ENCODE data around the gene ANAPC5.

Gene ANAPC5

GRCh38 chr12:121279071-121279375 is 73.2 kb downstream of the ANAPC5 start:
- peaks cover 20% of the 10 kb centered on the region for H3K36me3 Mint-ChIP-seq (ENCODE audit: low read depth)
- no peak for DNase-seq
- H3K27me3 Mint-ChIP-seq, result no peaks in the 10 kb centered on the region
- H3K4me3 Mint-ChIP-seq, result no peak overlapping the region
- H3K27ac Mint-ChIP-seq, result no peak overlapping the region
- no peaks in the 10 kb centered on the region for H3K9me3 Mint-ChIP-seq
- H3K4me1 Mint-ChIP-seq, result peaks cover 8% of the 10 kb centered on the region
- no peak for ATAC-seq

GRCh38 chr12:121278169-121279070 is 73.8 kb downstream of the ANAPC5 start:
- DNase-seq, result no peak
- ATAC-seq, result no peak
- Mint-ChIP-seq H3K27ac (no peak overlapping the region), H3K4me1 (peaks cover 8% of the 10 kb centered on the region), H3K9me3 (no peaks in the 10 kb centered on the region), H3K4me3 (no peak overlapping the region), H3K27me3 (no peaks in the 10 kb centered on the region), H3K36me3 (ENCODE audit: low read depth) (peaks cover 18% of the 10 kb centered on the region)

- ATAC-seq (no peak), DNase-seq (no peak)
- Mint-ChIP-seq H3K27ac (peak overlapping the region; percentile 64), H3K4me1 (peaks cover 8% of the 10 kb centered on the region), H3K36me3 (ENCODE audit: low read depth) (peaks cover 23% of the 10 kb centered on the region), H3K4me3 (no peak overlapping the region), H3K27me3 (no peaks in the 10 kb centered on the region), H3K9me3 (no peaks in the 10 kb centered on the region)
These were observed 74.8 kb downstream of the ANAPC5 start for GRCh38 chr12:121277374-121277759.

DNA sequence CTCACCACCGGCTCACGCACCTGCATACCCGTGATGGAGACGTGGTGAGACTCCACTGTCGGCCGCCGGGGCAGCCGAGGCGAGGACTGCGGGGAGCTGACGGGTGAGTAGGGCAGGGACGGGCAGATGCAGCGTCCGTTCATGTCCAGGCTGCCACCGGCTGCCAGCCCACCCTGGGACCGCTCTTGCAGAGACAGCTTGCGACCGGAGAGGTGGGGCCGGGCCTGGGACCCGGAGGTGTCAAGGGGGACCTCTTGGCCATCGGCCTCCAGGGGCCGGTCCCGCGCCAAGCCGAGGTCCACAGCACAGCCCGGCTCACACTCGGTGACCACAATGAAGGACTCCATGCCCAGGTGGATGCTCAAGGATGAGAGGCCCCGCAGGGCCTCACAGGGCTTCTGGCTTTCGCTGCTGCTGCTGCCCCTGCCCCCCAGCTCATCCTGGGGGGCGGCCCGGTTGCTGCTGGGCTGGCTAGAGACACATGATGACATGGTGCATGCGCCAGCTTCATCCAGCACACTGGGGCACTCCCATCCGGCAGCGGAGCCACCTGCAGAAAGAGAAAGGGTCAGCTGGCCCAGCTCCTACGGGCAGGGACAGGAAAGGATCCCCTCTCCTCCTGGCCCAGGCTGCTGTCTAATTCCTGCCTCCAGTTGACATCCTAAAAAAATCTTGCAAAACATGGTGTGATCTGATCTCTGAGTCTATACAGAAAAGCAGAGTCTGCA is 78.0 kb downstream of the ANAPC5 start:
- Mint-ChIP-seq H3K4me1 (peaks cover 8% of the 10 kb centered on the region), H3K27ac (no peak overlapping the region), H3K9me3 (no peaks in the 10 kb centered on the region), H3K36me3 (ENCODE audit: low read depth) (peaks cover 33% of the 10 kb centered on the region), H3K27me3 (no peaks in the 10 kb centered on the region), H3K4me3 (no peak overlapping the region)
- DNase-seq (no peak), ATAC-seq (no peak)

- ATAC-seq (peak; percentile 7), DNase-seq (no peak)
- Mint-ChIP-seq H3K27me3 (no peaks in the 10 kb centered on the region), H3K27ac (no peak overlapping the region), H3K4me3 (no peak overlapping the region), H3K4me1 (peaks cover 8% of the 10 kb centered on the region), H3K36me3 (ENCODE audit: low read depth) (peaks cover 34% of the 10 kb centered on the region), H3K9me3 (no peaks in the 10 kb centered on the region)
These were observed 78.8 kb downstream of the ANAPC5 start for GRCh38 chr12:121273364-121273896.

- Mint-ChIP-seq H3K9me3 (no peaks in the 10 kb centered on the region), H3K4me3 (no peak overlapping the region), H3K36me3 (ENCODE audit: low read depth) (peaks cover 34% of the 10 kb centered on the region), H3K27me3 (no peaks in the 10 kb centered on the region), H3K4me1 (no peaks in the 10 kb centered on the region), H3K27ac (no peak overlapping the region)
- ATAC-seq (no peak), DNase-seq (no peak)
These were observed 84.4 kb downstream of the ANAPC5 start for GRCh38 chr12:121267822-121268221.

DNA sequence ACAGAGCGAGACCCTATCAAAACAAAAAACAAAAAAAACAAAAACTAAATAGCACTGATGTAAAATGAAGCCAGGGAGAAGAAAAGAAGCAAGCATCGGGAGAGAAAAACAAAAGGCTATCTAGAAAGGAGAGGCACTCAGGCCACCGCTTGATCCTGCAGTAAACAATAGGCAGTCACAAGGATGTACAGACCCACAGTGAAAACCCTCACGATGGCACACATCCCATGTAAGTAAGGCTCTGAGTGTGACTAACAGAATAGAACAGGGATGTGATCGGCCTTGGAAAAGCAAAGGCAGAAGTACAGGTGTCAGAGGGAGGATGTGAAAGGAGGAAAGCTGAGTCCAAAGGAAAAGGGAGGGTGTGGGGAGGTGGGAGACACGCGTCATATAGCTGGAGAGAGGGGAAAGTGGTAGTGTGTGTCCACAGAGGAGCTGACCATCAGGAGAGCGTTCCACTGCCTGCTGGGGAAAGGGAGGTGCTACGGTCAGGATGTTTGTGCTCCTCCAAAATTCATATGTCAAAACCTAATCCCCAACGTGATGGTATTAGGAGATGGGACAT is 87.2 kb downstream of the ANAPC5 start:
- Mint-ChIP-seq H3K36me3 (ENCODE audit: low read depth) (peaks cover 39% of the 10 kb centered on the region), H3K4me3 (no peak overlapping the region), H3K9me3 (no peaks in the 10 kb centered on the region), H3K27ac (no peak overlapping the region), H3K27me3 (no peaks in the 10 kb centered on the region), H3K4me1 (no peaks in the 10 kb centered on the region)
- ATAC-seq, result no peak
- DNase-seq, result no peak

DNA sequence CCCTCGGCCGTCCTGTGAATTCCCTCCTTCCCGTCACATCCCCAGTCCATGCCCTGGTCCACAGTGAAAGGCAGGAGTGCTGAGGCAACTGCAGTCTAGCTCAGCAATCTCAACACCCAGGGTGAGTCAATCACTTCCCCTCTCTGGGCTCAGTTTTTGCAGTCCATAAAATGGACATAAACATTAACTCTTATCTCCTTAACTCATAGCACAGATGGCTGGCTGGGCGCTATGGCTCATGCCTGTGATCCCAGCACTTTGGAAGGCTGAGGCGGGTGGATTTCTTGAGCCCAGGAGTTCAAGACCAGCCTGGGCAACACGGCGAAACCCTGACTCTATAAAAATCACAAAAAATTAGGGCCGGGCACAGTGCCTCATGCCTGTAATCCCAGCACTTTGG is 88.1 kb downstream of the ANAPC5 start:
- H3K4me1 Mint-ChIP-seq, result no peaks in the 10 kb centered on the region
- H3K4me3 Mint-ChIP-seq, result no peak overlapping the region
- no peaks in the 10 kb centered on the region for H3K27me3 Mint-ChIP-seq
- no peak for ATAC-seq
- H3K36me3 Mint-ChIP-seq (ENCODE audit: low read depth), result peaks cover 39% of the 10 kb centered on the region
- no peaks in the 10 kb centered on the region for H3K9me3 Mint-ChIP-seq
- DNase-seq, result no peak
- no peak overlapping the region for H3K27ac Mint-ChIP-seq

GRCh38 chr12:121263206-121263935 is 88.8 kb downstream of the ANAPC5 start:
- Mint-ChIP-seq H3K4me3 (no peak overlapping the region), H3K4me1 (no peaks in the 10 kb centered on the region), H3K27ac (no peak overlapping the region), H3K36me3 (ENCODE audit: low read depth) (peaks cover 40% of the 10 kb centered on the region), H3K9me3 (no peaks in the 10 kb centered on the region), H3K27me3 (no peaks in the 10 kb centered on the region)
- ATAC-seq (no peak), DNase-seq (no peak)

- no peaks in the 10 kb centered on the region for H3K27me3 Mint-ChIP-seq
- no peak overlapping the region for H3K27ac Mint-ChIP-seq
- no peak overlapping the region for H3K4me3 Mint-ChIP-seq
- no peaks in the 10 kb centered on the region for H3K9me3 Mint-ChIP-seq
- DNase-seq, result no peak
- no peaks in the 10 kb centered on the region for H3K4me1 Mint-ChIP-seq
- peaks cover 44% of the 10 kb centered on the region for H3K36me3 Mint-ChIP-seq (ENCODE audit: low read depth)
- ATAC-seq, result no peak
These were observed 90.8 kb downstream of the ANAPC5 start for GRCh38 chr12:121261398-121261797.

GRCh38 chr12:121260091-121260490 is 92.1 kb downstream of the ANAPC5 start:
- H3K4me3 Mint-ChIP-seq, result no peak overlapping the region
- no peak overlapping the region for H3K27ac Mint-ChIP-seq
- ATAC-seq (no peak), DNase-seq (no peak)
- no peaks in the 10 kb centered on the region for H3K27me3 Mint-ChIP-seq
- peaks cover 46% of the 10 kb centered on the region for H3K36me3 Mint-ChIP-seq (ENCODE audit: low read depth)
- no peaks in the 10 kb centered on the region for H3K4me1 Mint-ChIP-seq
- H3K9me3 Mint-ChIP-seq, result no peaks in the 10 kb centered on the region

GRCh38 chr12:121259074-121259473 is 93.1 kb downstream of the ANAPC5 start:
- Mint-ChIP-seq H3K27me3 (no peaks in the 10 kb centered on the region), H3K9me3 (no peaks in the 10 kb centered on the region), H3K4me3 (no peak overlapping the region), H3K4me1 (no peaks in the 10 kb centered on the region), H3K27ac (no peak overlapping the region), H3K36me3 (ENCODE audit: low read depth) (peaks cover 51% of the 10 kb centered on the region)
- ATAC-seq (no peak), DNase-seq (no peak)
